ENCODE data around the gene TRIB2. TPM values are rescaled to one million over a fixed set of nuclear protein-coding genes. Genes with fewer than 3 reads are reported as not detected.

TRIB2 gene
- total RNA-seq, 5 donors from 2014 or later (not counting 1 experiment from before 2014, with no cell fraction given): 111 to 131 (median 121) TPM

GRCh38 chr2:12732651-12733050 lies 15.9 kb downstream of the TRIB2 start:
- WGBS (ENCODE audit: insufficient coverage): 93% methylated on average over 8 of the region's 10 CpGs
- Histone ChIP-seq H3K4me3 (ENCODE audit: control insufficient read depth in 1 of 2, extremely low read depth in 1 of 2, low read length in 1 of 2) (no peak overlapping the region), H3K27me3 (replicated peaks in 1 of 2; ENCODE audit: control insufficient read depth in 2 of 2, extremely low read depth in 1 of 2, insufficient read depth in 2 of 2, low read length in 1 of 2) (no peaks in the 10 kb centered on the region), H3K36me3 (ENCODE audit: control insufficient read depth in 2 of 2, extremely low read depth in 1 of 2, insufficient read depth in 1 of 2, low read length in 1 of 2) (peaks cover 22 to 77% of the 10 kb centered on the region in 2 donors), H3K9me3 (no peaks in the 10 kb centered on the region), H3K27ac (ENCODE audit: low read length) (no peak overlapping the region), H3K4me1 (ENCODE audit: control insufficient read depth in 1 of 2, extremely low read depth in 1 of 2, insufficient read depth in 2 of 2, low read length in 2 of 2) (peaks cover 27 to 71% of the 10 kb centered on the region in 2 experiments)
- CTCF ChIA-PET: no interaction called here
- DNase-seq (no peak), ATAC-seq (replicated peaks in 1 of 4) (no peak)
- POLR2A ChIA-PET: no interaction called here
- Mint-ChIP-seq H3K4me1 (peaks cover 87 to 92% (median 89%) of the 10 kb centered on the region in 3 donors), H3K9me3 (no peaks in the 10 kb centered on the region), H3K27ac (peak overlapping the region; percentile 69 to 78), H3K36me3 (peaks cover 60% of the 10 kb centered on the region), H3K27me3 (no peaks in the 10 kb centered on the region), H3K4me3 (no peak overlapping the region)

- Mint-ChIP-seq H3K4me3 (no peak overlapping the region), H3K27ac (peak overlapping the region; percentile 56 to 74), H3K9me3 (no peaks in the 10 kb centered on the region), H3K4me1 (peaks cover 75 to 85% (median 81%) of the 10 kb centered on the region in 3 donors), H3K27me3 (no peaks in the 10 kb centered on the region), H3K36me3 (peaks cover 62% of the 10 kb centered on the region)
- ATAC-seq (replicated peaks in 1 of 4) (no peak), DNase-seq (no peak)
- CTCF ChIA-PET: interaction anchor here (0.5 to 0.6 kb wide), 3 partner anchors 240 to 904 kb away, joined by 3 to 8 read pairs (median 3); no protein-coding TSS in a partner anchor
- POLR2A ChIA-PET: no interaction called here
- H3K36me3 ChIP-seq (ENCODE audit: control insufficient read depth in 2 of 2, extremely low read depth in 1 of 2, insufficient read depth in 1 of 2, low read length in 1 of 2): peaks cover 28 to 88% of the 10 kb centered on the region in 2 donors
- H3K4me1 ChIP-seq (ENCODE audit: control insufficient read depth in 1 of 2, extremely low read depth in 1 of 2, insufficient read depth in 2 of 2, low read length in 2 of 2): peaks cover 18 to 59% of the 10 kb centered on the region in 2 experiments
- H3K27me3 ChIP-seq (replicated peaks in 1 of 2; ENCODE audit: control insufficient read depth in 2 of 2, extremely low read depth in 1 of 2, insufficient read depth in 2 of 2, low read length in 1 of 2): no peaks in the 10 kb centered on the region
- no peaks in the 10 kb centered on the region for H3K9me3 ChIP-seq
- 86% methylated on average over 6 of the region's 7 CpGs for WGBS (ENCODE audit: insufficient coverage)
- no peak overlapping the region for H3K27ac ChIP-seq (ENCODE audit: low read length)
- no peak overlapping the region for H3K4me3 ChIP-seq (ENCODE audit: control insufficient read depth in 1 of 2, extremely low read depth in 1 of 2, low read length in 1 of 2)
These were observed 17.1 kb downstream of the TRIB2 start for GRCh38 chr2:12733846-12734245.

GRCh38 chr2:12734914-12735654 lies 18.3 kb downstream of the TRIB2 start:
- Mint-ChIP-seq H3K36me3 (peaks cover 65% of the 10 kb centered on the region), H3K4me1 (peaks cover 65 to 78% (median 72%) of the 10 kb centered on the region in 3 donors), H3K27me3 (no peaks in the 10 kb centered on the region), H3K9me3 (no peaks in the 10 kb centered on the region), H3K4me3 (no peak overlapping the region), H3K27ac (peak overlapping the region; percentile 74 to 79)
- H3K36me3 ChIP-seq (ENCODE audit: control insufficient read depth in 2 of 2, extremely low read depth in 1 of 2, insufficient read depth in 1 of 2, low read length in 1 of 2): peaks cover 31 to 88% of the 10 kb centered on the region in 2 donors
- H3K4me1 ChIP-seq (ENCODE audit: control insufficient read depth in 1 of 2, extremely low read depth in 1 of 2, insufficient read depth in 2 of 2, low read length in 2 of 2): peaks cover 14 to 55% of the 10 kb centered on the region in 2 experiments
- WGBS (ENCODE audit: insufficient coverage): 94% methylated on average over 6 of the region's 12 CpGs
- no peak overlapping the region for H3K4me3 ChIP-seq (ENCODE audit: control insufficient read depth in 1 of 2, extremely low read depth in 1 of 2, low read length in 1 of 2)
- no peaks in the 10 kb centered on the region for H3K9me3 ChIP-seq
- H3K27me3 ChIP-seq (replicated peaks in 1 of 2; ENCODE audit: control insufficient read depth in 2 of 2, extremely low read depth in 1 of 2, insufficient read depth in 2 of 2, low read length in 1 of 2): no peaks in the 10 kb centered on the region
- POLR2A ChIA-PET: no interaction called here
- ATAC-seq (replicated peaks in 1 of 4) (peak in 3 of 4 experiments; percentile 42 to 58 (median 43)), DNase-seq (no peak)
- no peak overlapping the region for H3K27ac ChIP-seq (ENCODE audit: low read length)
- CTCF ChIA-PET: no interaction called here

- Mint-ChIP-seq H3K9me3 (no peaks in the 10 kb centered on the region), H3K4me1 (peaks cover 46 to 59% (median 51%) of the 10 kb centered on the region in 3 donors), H3K27ac (peak overlapping the region; percentile 20 to 63), H3K27me3 (no peaks in the 10 kb centered on the region), H3K36me3 (peaks cover 62% of the 10 kb centered on the region), H3K4me3 (no peak overlapping the region)
- Histone ChIP-seq H3K27me3 (replicated peaks in 1 of 2; ENCODE audit: control insufficient read depth in 2 of 2, extremely low read depth in 1 of 2, insufficient read depth in 2 of 2, low read length in 1 of 2) (no peaks in the 10 kb centered on the region), H3K9me3 (no peaks in the 10 kb centered on the region), H3K4me1 (ENCODE audit: control insufficient read depth in 1 of 2, extremely low read depth in 1 of 2, insufficient read depth in 2 of 2, low read length in 2 of 2) (peaks cover 14 to 40% of the 10 kb centered on the region in 2 experiments), H3K36me3 (ENCODE audit: control insufficient read depth in 2 of 2, extremely low read depth in 1 of 2, insufficient read depth in 1 of 2, low read length in 1 of 2) (peaks cover 34 to 90% of the 10 kb centered on the region in 2 donors), H3K27ac (ENCODE audit: low read length) (no peak overlapping the region), H3K4me3 (ENCODE audit: control insufficient read depth in 1 of 2, extremely low read depth in 1 of 2, low read length in 1 of 2) (no peak overlapping the region)
- no CpG with 5 or more reads among the region's 9 CpGs for WGBS (ENCODE audit: insufficient coverage)
- POLR2A ChIA-PET: interaction anchor here in 1 of 2 donors (0.6 kb wide), 1 partner anchor 236 kb away, joined by 3 read pairs; no protein-coding TSS in a partner anchor
- CTCF ChIA-PET: interaction anchor here in 1 of 2 donors (1.0 to 2.0 kb wide), 4 partner anchors 9 to 21 kb away, joined by 3 to 8 read pairs (median 4); partner anchors contain the start of gene TRIB2
- DNase-seq (peak in 2 of 35 experiments; percentile 13 to 23), ATAC-seq (replicated peaks in 1 of 4) (peak in 1 of 4 experiments; percentile 49)
These were observed 20.6 kb downstream of the TRIB2 start for GRCh38 chr2:12737297-12737696.

- no peaks in the 10 kb centered on the region for H3K27me3 ChIP-seq (replicated peaks in 1 of 2; ENCODE audit: control insufficient read depth in 2 of 2, extremely low read depth in 1 of 2, insufficient read depth in 2 of 2, low read length in 1 of 2)
- Mint-ChIP-seq H3K27me3 (no peaks in the 10 kb centered on the region), H3K9me3 (no peaks in the 10 kb centered on the region), H3K4me1 (peaks cover 43 to 55% (median 47%) of the 10 kb centered on the region in 3 donors), H3K27ac (peak overlapping the region in 1 of 2 donors; percentile 23), H3K4me3 (no peak overlapping the region), H3K36me3 (peaks cover 66% of the 10 kb centered on the region)
- no peak for ATAC-seq (replicated peaks in 1 of 4)
- H3K4me1 ChIP-seq (ENCODE audit: control insufficient read depth in 1 of 2, extremely low read depth in 1 of 2, insufficient read depth in 2 of 2, low read length in 2 of 2): peaks cover 14 to 34% of the 10 kb centered on the region in 2 experiments
- 100% methylated on average over 1 of the region's 11 CpGs for WGBS (ENCODE audit: insufficient coverage)
- H3K36me3 ChIP-seq (ENCODE audit: control insufficient read depth in 2 of 2, extremely low read depth in 1 of 2, insufficient read depth in 1 of 2, low read length in 1 of 2): peaks cover 34 to 90% of the 10 kb centered on the region in 2 donors
- no peaks in the 10 kb centered on the region for H3K9me3 ChIP-seq
- POLR2A ChIA-PET: no interaction called here
- CTCF ChIA-PET: interaction anchor here in 1 of 2 donors (0.6 to 2.0 kb wide), 5 partner anchors 8 to 950 kb away, joined by 3 to 8 read pairs (median 4); partner anchors contain the start of gene TRIB2
- H3K4me3 ChIP-seq (ENCODE audit: control insufficient read depth in 1 of 2, extremely low read depth in 1 of 2, low read length in 1 of 2): no peak overlapping the region
- H3K27ac ChIP-seq (ENCODE audit: low read length): no peak overlapping the region
- no peak for DNase-seq
These were observed 21.2 kb downstream of the TRIB2 start for GRCh38 chr2:12737738-12738485.

GRCh38 chr2:12739721-12740254 lies 23.1 kb downstream of the TRIB2 start:
- Mint-ChIP-seq H3K4me3 (no peak overlapping the region), H3K4me1 (peaks cover 34 to 40% (median 36%) of the 10 kb centered on the region in 3 donors), H3K27ac (peak overlapping the region; percentile 48 to 62), H3K9me3 (no peaks in the 10 kb centered on the region), H3K27me3 (no peaks in the 10 kb centered on the region), H3K36me3 (peaks cover 66% of the 10 kb centered on the region)
- POLR2A ChIA-PET: no interaction called here
- Histone ChIP-seq H3K4me3 (ENCODE audit: control insufficient read depth in 1 of 2, extremely low read depth in 1 of 2, low read length in 1 of 2) (no peak overlapping the region), H3K27ac (ENCODE audit: low read length) (no peak overlapping the region), H3K9me3 (no peaks in the 10 kb centered on the region), H3K36me3 (ENCODE audit: control insufficient read depth in 2 of 2, extremely low read depth in 1 of 2, insufficient read depth in 1 of 2, low read length in 1 of 2) (peaks cover 30 to 77% of the 10 kb centered on the region in 2 donors), H3K27me3 (replicated peaks in 1 of 2; ENCODE audit: control insufficient read depth in 2 of 2, extremely low read depth in 1 of 2, insufficient read depth in 2 of 2, low read length in 1 of 2) (no peaks in the 10 kb centered on the region), H3K4me1 (ENCODE audit: control insufficient read depth in 1 of 2, extremely low read depth in 1 of 2, insufficient read depth in 2 of 2, low read length in 2 of 2) (peaks cover 5 to 21% of the 10 kb centered on the region in 2 experiments)
- CTCF ChIA-PET: interaction anchor here in 1 of 2 donors (0.7 kb wide), 1 partner anchor 23 kb away, joined by 3 read pairs; the partner anchor contains the start of gene TRIB2
- ATAC-seq (replicated peaks in 1 of 4) (no peak), DNase-seq (no peak)
- 78% methylated on average over 8 of the region's 9 CpGs for WGBS (ENCODE audit: insufficient coverage)

Data from T-cell (primary cell).